ENCODE data around the gene EFHD2.
"Not testable (repeated sequence)": the region's sequence is repeated elsewhere in the genome, so short reads cannot be mapped to it uniquely, and the experiment has no call there.

- TF ChIP-seq, protein P1, sequence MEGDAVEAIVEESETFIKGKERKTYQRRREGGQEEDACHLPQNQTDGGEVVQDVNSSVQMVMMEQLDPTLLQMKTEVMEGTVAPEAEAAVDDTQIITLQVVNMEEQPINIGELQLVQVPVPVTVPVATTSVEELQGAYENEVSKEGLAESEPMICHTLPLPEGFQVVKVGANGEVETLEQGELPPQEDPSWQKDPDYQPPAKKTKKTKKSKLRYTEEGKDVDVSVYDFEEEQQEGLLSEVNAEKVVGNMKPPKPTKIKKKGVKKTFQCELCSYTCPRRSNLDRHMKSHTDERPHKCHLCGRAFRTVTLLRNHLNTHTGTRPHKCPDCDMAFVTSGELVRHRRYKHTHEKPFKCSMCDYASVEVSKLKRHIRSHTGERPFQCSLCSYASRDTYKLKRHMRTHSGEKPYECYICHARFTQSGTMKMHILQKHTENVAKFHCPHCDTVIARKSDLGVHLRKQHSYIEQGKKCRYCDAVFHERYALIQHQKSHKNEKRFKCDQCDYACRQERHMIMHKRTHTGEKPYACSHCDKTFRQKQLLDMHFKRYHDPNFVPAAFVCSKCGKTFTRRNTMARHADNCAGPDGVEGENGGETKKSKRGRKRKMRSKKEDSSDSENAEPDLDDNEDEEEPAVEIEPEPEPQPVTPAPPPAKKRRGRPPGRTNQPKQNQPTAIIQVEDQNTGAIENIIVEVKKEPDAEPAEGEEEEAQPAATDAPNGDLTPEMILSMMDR (IDR thresholded peaks at IDR 0.05) = not testable (repeated sequence)
- TF ChIP-seq POLR2A (IDR thresholded peaks at IDR 0.05) = not testable (repeated sequence)
Measured at GRCh38 chr1:15379151-15379550, 30.5 kb upstream of the EFHD2 start.
